ENCODE results near the gene TMEM61. TPM values are rescaled to one million over a fixed set of nuclear protein-coding genes. Genes with fewer than 3 reads are reported as not detected.

Gene TMEM61
- total RNA-seq, 6 experiments from 2014 or later: 0.20 to 0.31 TPM; not detected in 4

DNA sequence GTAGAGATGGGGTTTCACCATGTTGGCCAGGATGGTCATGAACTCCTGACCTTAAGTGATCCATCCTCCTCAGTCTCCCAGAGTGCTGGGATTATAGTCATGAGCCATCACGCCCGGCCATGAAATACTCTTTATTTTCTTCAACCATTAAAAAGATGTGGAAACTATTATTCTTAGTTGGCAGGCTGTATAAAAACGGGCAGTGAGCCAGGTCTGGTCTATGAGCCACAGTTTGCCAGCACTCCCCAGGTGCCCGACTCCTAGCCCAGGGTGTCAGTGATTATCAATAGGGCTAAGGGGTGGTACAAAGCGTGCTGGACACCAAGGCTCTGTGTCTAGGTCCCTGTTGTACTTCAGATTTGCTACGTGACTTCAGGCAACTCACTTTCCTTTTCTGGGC, 3.7 kb upstream of the TMEM61 start:
- intact Hi-C loops (cut with DNase I): no loop called here
- no peaks in the 10 kb centered on the region for H3K9me3 ChIP-seq
- no peak overlapping the region for H3K27ac ChIP-seq
- no peaks in the 10 kb centered on the region for H3K27me3 ChIP-seq
- DNase-seq: peak in 1 of 3 donors; percentile 25
- peaks cover 0 to 7% (median 0%) of the 10 kb centered on the region in 4 donors for H3K4me1 ChIP-seq
- no peak overlapping the region for H3K4me3 ChIP-seq
- WGBS (ENCODE audit: insufficient coverage, low coverage, low lambda C conversion rate, missing lambda C conversion rate): 73% methylated on average over 5 of the region's 6 CpGs
- TF ChIP-seq POLR2A (IDR thresholded peaks at IDR 0.05): no peak
- TF ChIP-seq CTCF (IDR thresholded peaks at IDR 0.05): no peak
- no peak for ATAC-seq
- H3K36me3 ChIP-seq: no peaks in the 10 kb centered on the region

DNA sequence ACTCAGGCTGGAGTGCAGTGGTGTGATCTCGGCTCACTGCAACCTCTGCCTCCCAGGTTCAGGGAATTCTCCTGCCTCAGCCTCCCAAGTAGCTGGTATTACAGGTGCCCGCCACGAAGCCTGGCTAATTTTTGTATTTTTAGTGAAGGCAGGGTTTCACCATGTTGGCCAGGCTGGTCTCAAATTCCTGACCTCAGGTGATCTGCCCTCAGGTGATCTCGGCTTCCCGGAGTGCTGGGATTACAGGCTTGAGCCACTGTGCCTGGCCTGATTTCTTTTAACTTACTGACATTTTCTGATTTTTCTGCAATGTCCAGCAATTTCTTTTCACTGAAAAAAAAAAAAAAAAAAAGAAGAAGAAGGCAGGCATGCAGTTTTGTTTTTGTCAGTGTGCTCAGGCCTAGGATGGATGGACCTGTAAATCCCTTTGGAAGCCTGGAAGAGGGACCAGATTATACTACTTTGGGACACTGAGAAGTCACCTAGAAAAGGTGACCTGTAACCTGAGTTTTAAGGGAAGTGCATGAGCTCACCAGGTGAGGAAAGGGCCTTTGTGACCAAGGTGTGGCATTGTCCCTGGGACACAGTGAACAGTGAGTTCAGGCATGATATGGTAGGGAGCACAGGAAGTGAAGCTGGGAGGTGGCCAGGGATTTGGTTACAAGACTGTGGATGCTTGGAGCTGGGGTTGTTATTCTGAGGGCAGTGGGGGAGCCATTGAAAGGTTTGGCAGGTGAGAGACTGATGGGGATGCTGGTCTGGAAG, 2.7 kb upstream of the TMEM61 start:
- intact Hi-C loops (cut with DNase I): no loop called here
- DNase-seq (peak in 1 of 3 donors; percentile 35), ATAC-seq (no peak)
- H3K9me3 ChIP-seq: no peaks in the 10 kb centered on the region
- no peak overlapping the region for H3K27ac ChIP-seq
- no peaks in the 10 kb centered on the region for H3K36me3 ChIP-seq
- no peak overlapping the region for H3K4me3 ChIP-seq
- peaks cover 0 to 7% (median 0%) of the 10 kb centered on the region in 4 donors for H3K4me1 ChIP-seq
- no peak for TF ChIP-seq POLR2A (IDR thresholded peaks at IDR 0.05)
- TF ChIP-seq CTCF (IDR thresholded peaks at IDR 0.05): no peak
- WGBS (ENCODE audit: insufficient coverage, low coverage, low lambda C conversion rate, missing lambda C conversion rate): 72% methylated on average over 2 of the region's 5 CpGs
- H3K27me3 ChIP-seq: no peaks in the 10 kb centered on the region

- no peak overlapping the region for H3K27ac ChIP-seq
These were observed 1.7 kb upstream of the TMEM61 start for GRCh38 chr1:54978528-54979326.

More at GRCh38 chr1:54978528-54979326, 1.7 kb upstream of the TMEM61 start:
- ATAC-seq (no peak), DNase-seq (peak in 1 of 3 donors; percentile 23)
- Histone ChIP-seq H3K4me3 (no peak overlapping the region), H3K9me3 (no peaks in the 10 kb centered on the region), H3K4me1 (peaks cover 0 to 7% (median 0%) of the 10 kb centered on the region in 4 donors), H3K27me3 (no peaks in the 10 kb centered on the region), H3K36me3 (no peaks in the 10 kb centered on the region)
- WGBS (ENCODE audit: insufficient coverage, low coverage, low lambda C conversion rate, missing lambda C conversion rate): 73% methylated on average over 2 of the region's 9 CpGs
- no peak for TF ChIP-seq POLR2A (IDR thresholded peaks at IDR 0.05)
- TF ChIP-seq CTCF (IDR thresholded peaks at IDR 0.05): no peak
- intact Hi-C loops (cut with DNase I): no loop called here

All from right lobe of liver (tissue), 6 donors.